H1 (cell line): Measurements from ENCODE around the gene ASB6. TPM values are rescaled to one million over a fixed set of nuclear protein-coding genes. Genes with fewer than 3 reads are reported as not detected.

Experiments used
- CTCF ChIA-PET: fragments of 300-600 bp; sonication (Branson Sonifier 250); formaldehyde crosslinking; loops from one replicate; lab custom pipeline; 2021; ENCODE audit not compliant: partially characterized antibody; lab: Charles Lee
- POLR2A ChIA-PET: fragments of 300-600 bp; sonication (Branson Sonifier 250); formaldehyde crosslinking; loops from one replicate; lab custom pipeline; 2021; ENCODE audit warnings: inconsistent platforms; ENCODE audit not compliant: partially characterized antibody; lab: Charles Lee
- DNase-seq, 2 experiments: peaks; one replicate each; pipeline versions ENCODE4 v3.0.0 to v3.0.0-alpha.2; 2010 to 2022; ENCODE audit warnings: low spot score in 2 of 2, low read depth in 1 of 2, mixed read lengths in 1 of 2
- FAIRE-seq: peaks from 2 replicates; lab custom pipeline; 2011; peaks lifted over from hg19 to GRCh38; lab: Jason Lieb, UNC
- H2AFZ ChIP-seq: 2 replicates; pipeline ENCODE4 v1.8.1; 2012; ENCODE audit warnings: low read length, inconsistent platforms
- H2AK5ac ChIP-seq: 2 replicates; pipeline ENCODE4 v1.6.1; 2013; ENCODE audit warnings: low read depth, low read length
- H2BK120ac ChIP-seq: replicated peaks from 2 replicates; pipeline ENCODE3; 2013; ENCODE audit warnings: low read depth, low read length, inconsistent platforms
- H2BK12ac ChIP-seq: 2 replicates; pipeline ENCODE4 v1.6.1; 2013; ENCODE audit warnings: low read depth, low read length
- H2BK15ac ChIP-seq: 2 replicates; pipeline ENCODE4 v1.6.1; 2013; ENCODE audit warnings: low read length
- H2BK20ac ChIP-seq: 2 replicates; pipeline ENCODE4 v1.6.1; 2013; ENCODE audit warnings: low read length
- H2BK5ac ChIP-seq: 2 replicates; pipeline ENCODE4 v1.6.1; 2013; ENCODE audit warnings: low read depth, low read length
- H3K14ac ChIP-seq: 2 replicates; pipeline ENCODE4 v1.6.1; 2013; ENCODE audit warnings: inconsistent platforms; ENCODE audit not compliant: insufficient read length
- H3K18ac ChIP-seq: 2 replicates; pipeline ENCODE4 v1.6.1; 2013; ENCODE audit warnings: low read length; ENCODE audit errors: extremely low read depth
- H3K23ac ChIP-seq: 2 replicates; pipeline ENCODE4 v1.6.1; 2013; ENCODE audit warnings: inconsistent platforms; ENCODE audit not compliant: insufficient read length
- H3K23me2 ChIP-seq: 2 replicates; pipeline ENCODE4 v1.6.1; 2013; ENCODE audit warnings: low read depth, low read length
- H3K27ac ChIP-seq: 2 replicates; pipeline ENCODE4 v1.6.1; 2011; ENCODE audit warnings: low read depth, low read length, inconsistent platforms
- H3K27me3 ChIP-seq, 4 experiments: replicated peaks in 1 of 4; 1 replicate in 1 of 4; 2 replicates in 3 of 4; pipeline versions ENCODE4 v1.6.1 to v1.8.1; 2011 to 2013; ENCODE audit warnings: low read length in 3 of 4, mild to moderate bottlenecking in 3 of 4, inconsistent platforms in 2 of 4, mixed read lengths in 2 of 4, moderate library complexity in 1 of 4; ENCODE audit not compliant: control insufficient read depth in 3 of 4, insufficient read depth in 3 of 4; ENCODE audit errors: extremely low read depth in 1 of 4
- H3K36me3 ChIP-seq, 4 experiments: 2 replicates each; pipeline versions ENCODE4 v1.6.1 to v1.8.1; 2011 to 2013; ENCODE audit warnings: mild to moderate bottlenecking in 4 of 4, low read length in 3 of 4, moderate library complexity in 2 of 4, control low read depth in 1 of 4, inconsistent platforms in 1 of 4; ENCODE audit not compliant: insufficient read depth in 4 of 4, control insufficient read depth in 2 of 4
- H3K4ac ChIP-seq: replicated peaks from 2 replicates; pipeline ENCODE3; 2013; ENCODE audit warnings: low read length, low read depth, mixed read lengths, inconsistent platforms; ENCODE audit not compliant: insufficient read length
- H3K4me1 ChIP-seq, 4 experiments: replicated peaks in 1 of 4; 1 replicate in 1 of 4; 2 replicates in 3 of 4; pipeline versions ENCODE4 v1.6.1 to v1.8.1; 2011 to 2013; ENCODE audit warnings: low read length in 3 of 4, inconsistent platforms in 2 of 4, mixed read lengths in 1 of 4; ENCODE audit not compliant: insufficient read depth in 4 of 4, control insufficient read depth in 3 of 4
- H3K4me2 ChIP-seq, 2 experiments: 2 replicates each; pipeline versions ENCODE4 v1.6.1 to v1.8.1; 2011 to 2013; ENCODE audit warnings: low read depth in 2 of 2, low read length in 2 of 2, control low read depth in 1 of 2, inconsistent platforms in 1 of 2, mild to moderate bottlenecking in 1 of 2; ENCODE audit not compliant: insufficient read depth in 1 of 2
- H3K4me3 ChIP-seq, 4 experiments: fragments of 200-600, 300-600 bp in 1 of 4; sonication (generic), shearing (Covaris generic), sonication (Bioruptor Twin) in 1 of 4; 2 replicates each; pipeline versions ENCODE4 v1.5.1 to v1.8.1; 2011 to 2016; ENCODE audit warnings: low read length in 4 of 4, low read depth in 3 of 4, control low read depth in 2 of 4, inconsistent platforms in 2 of 4, mild to moderate bottlenecking in 2 of 4, mixed read lengths in 1 of 4, moderate library complexity in 1 of 4; ENCODE audit not compliant: insufficient read depth in 2 of 4; ENCODE audit errors: extremely low read depth in 1 of 4
- H3K56ac ChIP-seq: replicated peaks from 2 replicates; pipeline ENCODE3; 2013; ENCODE audit warnings: low read depth, mild to moderate bottlenecking, mixed read lengths, low read length, inconsistent platforms; ENCODE audit not compliant: insufficient read length
- H3K79me1 ChIP-seq: 2 replicates; pipeline ENCODE4 v1.6.1; 2013; ENCODE audit warnings: low read depth, low read length, control low read depth
- H3K79me2 ChIP-seq, 2 experiments: 2 replicates each; pipeline versions ENCODE4 v1.6.1 to v1.8.1; 2012 to 2013; ENCODE audit warnings: low read length in 2 of 2, mild to moderate bottlenecking in 2 of 2, inconsistent platforms in 1 of 2; ENCODE audit not compliant: insufficient read depth in 2 of 2, control insufficient read depth in 1 of 2
- H3K9ac ChIP-seq, 4 experiments: replicated peaks in 1 of 4; 1 replicate in 1 of 4; 2 replicates in 3 of 4; pipeline versions ENCODE4 v1.6.1 to v1.8.1; 2011 to 2013; ENCODE audit warnings: low read depth in 3 of 4, low read length in 3 of 4, control low read depth in 2 of 4, mild to moderate bottlenecking in 2 of 4, moderate library complexity in 2 of 4, inconsistent platforms in 1 of 4; ENCODE audit errors: extremely low read depth in 1 of 4
- H3K9me3 ChIP-seq, 2 experiments: 2 replicates each; pipeline versions ENCODE4 v1.6.1 to v1.8.1; 2012 to 2013; ENCODE audit warnings: mild to moderate bottlenecking in 2 of 2, moderate library complexity in 2 of 2, control low read depth in 1 of 2, inconsistent platforms in 1 of 2, low read depth in 1 of 2, low read length in 1 of 2, mixed read lengths in 1 of 2; ENCODE audit not compliant: insufficient read depth in 2 of 2
- H4K20me1 ChIP-seq, 2 experiments: replicated peaks in 1 of 2; 2 replicates each; pipeline versions ENCODE3 to v1.8.1; 2011 to 2013; ENCODE audit warnings: inconsistent platforms in 2 of 2, low read length in 2 of 2, mild to moderate bottlenecking in 1 of 2; ENCODE audit not compliant: insufficient read depth in 2 of 2, control insufficient read depth in 1 of 2
- H4K5ac ChIP-seq: 2 replicates; pipeline ENCODE4 v1.6.1; 2013; ENCODE audit warnings: low read length, low read depth, mixed read lengths, inconsistent platforms; ENCODE audit not compliant: insufficient read length
- H4K8ac ChIP-seq: 2 replicates; pipeline ENCODE4 v1.8.0; 2013; ENCODE audit warnings: mild to moderate bottlenecking, moderate library complexity, low read length, inconsistent platforms; ENCODE audit not compliant: insufficient read depth; ENCODE audit errors: extremely low read depth
- H4K91ac ChIP-seq: replicated peaks from 2 replicates; pipeline ENCODE3; 2013; ENCODE audit warnings: low read length, mixed read lengths, inconsistent platforms; ENCODE audit not compliant: insufficient read length
- CBX5 ChIP-seq: fragments of 300-800, 300-1000 bp; sonication (generic); IDR thresholded peaks from 2 replicates; pipeline ENCODE4 v1.7.1; 2016; ENCODE audit warnings: antibody characterized with exemption, low read length, low read depth
- CHD2 ChIP-seq: IDR thresholded peaks from 2 replicates; pipeline ENCODE4 v1.6.1; 2012; ENCODE audit warnings: low read length, improper control_type of control experiment
- SRF ChIP-seq: IDR thresholded peaks from 2 replicates; pipeline ENCODE4 v1.6.1; 2011; ENCODE audit warnings: mild to moderate bottlenecking, low read depth, low read length, moderate library complexity
- TEAD4 ChIP-seq: IDR thresholded peaks from 2 replicates; pipeline ENCODE4 v1.6.1; 2012; ENCODE audit warnings: low read depth, low read length, inconsistent platforms, mixed read lengths
- WGBS, 2 experiments: shearing (Covaris generic) in 1 of 2; methylation state at CpG; one replicate each; pipeline versions ENCODE4 v1.1.6 to v1.1.7; 2013 to 2015; ENCODE audit warnings: low lambda C conversion rate in 2 of 2, mixed read lengths in 2 of 2, inconsistent platforms in 1 of 2, low coverage in 1 of 2, missing lambda C conversion rate in 1 of 2; ENCODE audit not compliant: insufficient replicate concordance in 2 of 2, insufficient coverage in 1 of 2, insufficient read length in 1 of 2; ENCODE audit errors: extremely low coverage in 1 of 2, missing lambda C conversion rate in 1 of 2; 5-methylcytosine and 5-hydroxymethylcytosine counted together
- polyA plus RNA-seq, 7 experiments: library from polyadenylated mRNA; depleted of rRNA in 3 of 7; stranded (reverse) in 5 of 7; unstranded in 2 of 7; fragments of >200 nt in 5 of 7; fragments of 200-250 nt in 2 of 7; gene quantifications; 1 replicate in 5 of 7; 2 replicates in 1 of 7; 4 replicates in 1 of 7; pipeline versions ENCODE4 v1.2.1 to v1.2.3, GENCODE V29; 2011 to 2013; ENCODE audit warnings: missing spikeins in 2 of 7, mixed read lengths in 2 of 7
- total RNA-seq: library from RNA; stranded (reverse); fragmentation: NEBNext Ultra II Directional; extraction: Animal tissue kit (Norgen Biotek cat#: 25700); gene quantifications from 2 replicates; pipeline ENCODE4 v1.2.1, GENCODE V29; 2021

ASB6 gene
- total and polyA plus RNA-seq, 2 of the 8 experiments (the other 6 are each of a cell fraction or from before 2014, with no cell fraction given) = 14.0 to 17.3 TPM

DNA sequence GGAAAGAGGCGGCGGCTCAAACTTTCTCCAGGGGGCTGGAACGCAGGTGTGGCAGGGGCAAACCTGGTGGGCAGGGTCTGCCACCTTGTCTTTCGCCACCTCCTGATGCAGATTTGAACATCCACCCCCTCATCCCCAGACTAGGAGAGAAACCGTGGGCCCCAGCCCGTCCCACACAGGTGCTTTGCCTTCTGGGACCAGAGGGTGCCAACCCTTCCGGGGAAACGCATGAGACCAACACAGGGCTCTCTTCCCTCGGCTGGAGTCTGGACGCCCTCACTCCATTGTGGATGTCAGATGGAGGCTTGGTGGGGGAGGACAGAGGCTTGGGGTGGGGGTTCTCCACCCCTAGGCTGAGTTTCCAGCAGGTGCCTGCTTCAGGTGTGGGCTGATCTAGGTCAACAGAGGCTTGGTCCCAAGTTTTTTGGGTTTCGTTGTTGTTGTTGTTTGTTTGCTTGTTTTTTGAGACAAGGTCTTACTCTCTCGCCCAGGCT, 30.6 kb downstream of the ASB6 start:
- no peak overlapping the region for H3K23ac ChIP-seq
- POLR2A ChIA-PET = interaction anchor here (0.8 to 1.1 kb wide), 3 partner anchors 118 to 472 kb away, joined by 3 to 6 read pairs (median 3); no protein-coding TSS in a partner anchor
- H3K9ac ChIP-seq = no peak overlapping the region
- peak overlapping the region; percentile 74; the same call in 1 of the 2 replicates for H2AFZ ChIP-seq
- H3K79me1 ChIP-seq = no peaks in the 10 kb centered on the region
- H3K56ac ChIP-seq = no peak overlapping the region
- peaks cover 0 to 21% (median 10%) of the 10 kb centered on the region in 4 experiments; a peak in 6 of 7 replicates for H3K4me1 ChIP-seq
- H2BK15ac ChIP-seq = no peak overlapping the region
- H2BK12ac ChIP-seq = 0 out of 2 replicates have a peak overlapping the region, but pooled peaks have one; percentile 35
- peak overlapping the region; percentile 73; the same call in 1 of the 2 replicates for H2BK5ac ChIP-seq
- DNase-seq = no peak
- no peak overlapping the region for H4K91ac ChIP-seq
- no peak overlapping the region for H3K14ac ChIP-seq
- H3K18ac ChIP-seq = peak overlapping the region; percentile 24
- H4K20me1 ChIP-seq = no peaks in the 10 kb centered on the region
- peaks cover 8% of the 10 kb centered on the region; the same call in 1 of the 2 replicates for H3K23me2 ChIP-seq
- H3K9me3 ChIP-seq = no peaks in the 10 kb centered on the region
- no peak overlapping the region for H3K27ac ChIP-seq
- no peaks in the 10 kb centered on the region for H3K79me2 ChIP-seq
- WGBS, 2 experiments = 43% methylated on average over 11 of the region's 12 CpGs; no CpG with 5 or more reads in 1 of the 2 experiments
- TF ChIP-seq SRF = no peak
- TF ChIP-seq CBX5 = no peak
- no peak for TF ChIP-seq TEAD4
- no peak for TF ChIP-seq CHD2
- H2BK20ac ChIP-seq = no peak overlapping the region
- peaks cover 0 to 7% (median 4%) of the 10 kb centered on the region in 4 experiments; a peak in 5 of 7 replicates for H3K27me3 ChIP-seq
- no peak overlapping the region for H2BK120ac ChIP-seq
- H3K4me3 ChIP-seq = peak overlapping the region in 2 of 4 experiments; percentile 65 to 91; a peak in 4 of 8 replicates
- H2AK5ac ChIP-seq = no peak overlapping the region
- H3K4me2 ChIP-seq = peak overlapping the region; percentile 11 to 92
- no peak overlapping the region for H4K8ac ChIP-seq
- no peak for FAIRE-seq
- CTCF ChIA-PET = interaction anchor here (0.6 to 6.2 kb wide), 43 partner anchors 11 to 1683 kb away, joined by 3 to 71 read pairs (median 4); partner anchors contain the start of genes C9orf50 and NTMT1
- H3K36me3 ChIP-seq = no peaks in the 10 kb centered on the region
- H3K4ac ChIP-seq = no peak overlapping the region
- H4K5ac ChIP-seq = no peak overlapping the region
